ENCODE measurements around the gene CDK7. TPM values are rescaled to one million over a fixed set of nuclear protein-coding genes. Genes with fewer than 3 reads are reported as not detected.

The CDK7 gene
- total RNA-seq, 4 donors from 2014 or later, result 16.7 to 54.5 (median 24.1) TPM

DNA sequence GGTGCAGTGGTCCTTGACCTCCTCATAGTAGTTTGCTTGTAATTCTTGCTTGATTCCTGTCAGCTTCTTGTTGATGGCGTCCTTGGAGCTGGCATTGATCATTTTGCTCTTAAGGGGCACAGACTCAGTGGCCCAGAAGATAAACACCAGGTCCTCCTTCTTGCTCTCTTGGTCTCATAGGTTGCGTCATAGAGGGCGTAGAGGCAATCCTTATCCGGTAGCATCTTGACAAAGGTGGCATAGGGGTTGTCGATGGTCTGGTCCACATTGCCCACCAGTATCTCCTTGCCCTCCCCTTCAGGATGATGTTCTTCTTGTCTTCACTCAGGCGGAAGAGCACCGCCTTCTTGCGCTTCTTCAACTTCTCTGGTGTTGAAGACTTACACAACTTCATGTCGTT is 78.7 kb downstream of the CDK7 start:
- TF ChIP-seq POLR2A (IDR thresholded peaks at IDR 0.05) (no peak), CTCF (IDR thresholded peaks at IDR 0.05) (no peak)
- Histone ChIP-seq H3K27ac (no peak overlapping the region), H3K27me3 (no peaks in the 10 kb centered on the region), H3K4me1 (no peaks in the 10 kb centered on the region), H3K9me3 (no peaks in the 10 kb centered on the region), H3K4me3 (replicated peaks in 1 of 3) (no peak overlapping the region), H3K36me3 (peaks cover 0 to 4% of the 10 kb centered on the region in 2 donors)
- intact Hi-C loops (cut with DNase I), result no loop called here
- 95 to 97% methylated on average over 9 of the region's 9 CpGs for WGBS, 2 donors
- DNase-seq, result no peak

DNA sequence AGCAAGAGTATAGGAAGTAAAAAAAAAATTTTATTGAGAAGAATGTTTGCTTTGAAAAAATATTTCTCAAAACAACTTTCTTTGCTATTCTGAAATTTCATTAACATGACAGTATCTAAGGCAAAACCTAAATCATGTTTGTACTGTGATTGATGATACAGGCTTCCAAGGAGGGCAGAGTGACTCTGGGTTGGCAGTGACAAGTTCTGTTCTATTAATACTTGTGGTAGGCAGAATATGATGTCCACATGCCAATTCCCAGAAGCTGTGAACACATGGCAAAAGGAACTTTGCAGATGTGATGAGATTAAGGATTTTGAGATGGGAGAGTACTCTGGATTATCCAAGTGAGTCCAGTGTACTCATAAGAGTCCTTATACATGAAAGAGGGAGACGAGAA is 81.3 kb downstream of the CDK7 start:
- Histone ChIP-seq H3K9me3 (no peaks in the 10 kb centered on the region), H3K27me3 (no peaks in the 10 kb centered on the region), H3K27ac (no peak overlapping the region), H3K4me1 (no peaks in the 10 kb centered on the region), H3K36me3 (peaks cover 0 to 4% of the 10 kb centered on the region in 2 donors), H3K4me3 (replicated peaks in 1 of 3) (no peak overlapping the region)
- intact Hi-C loops (cut with DNase I), result no loop called here
- DNase-seq, result no peak
- WGBS, 2 donors, result 88 to 94% methylated on average over 1 of the region's 1 CpG
- TF ChIP-seq POLR2A (IDR thresholded peaks at IDR 0.05) (no peak), CTCF (IDR thresholded peaks at IDR 0.05) (no peak)

- intact Hi-C loops (cut with DNase I), result no loop called here
- DNase-seq, result no peak
- peaks cover 0 to 4% of the 10 kb centered on the region in 2 donors for H3K36me3 ChIP-seq
- no peak for TF ChIP-seq CTCF (IDR thresholded peaks at IDR 0.05)
- TF ChIP-seq POLR2A (IDR thresholded peaks at IDR 0.05), result no peak
- H3K27ac ChIP-seq, result no peak overlapping the region
- WGBS, 2 donors, result 92% methylated on average over 4 of the region's 4 CpGs
- H3K9me3 ChIP-seq, result no peaks in the 10 kb centered on the region
- H3K27me3 ChIP-seq, result no peaks in the 10 kb centered on the region
- no peaks in the 10 kb centered on the region for H3K4me1 ChIP-seq
- no peak overlapping the region for H3K4me3 ChIP-seq (replicated peaks in 1 of 3)
These were observed 82.7 kb downstream of the CDK7 start for GRCh38 chr5:69317391-69317790.

- 90 to 98% methylated on average over 1 of the region's 1 CpG for WGBS, 2 donors
- Histone ChIP-seq H3K27me3 (no peaks in the 10 kb centered on the region), H3K9me3 (no peaks in the 10 kb centered on the region), H3K27ac (no peak overlapping the region), H3K36me3 (no peaks in the 10 kb centered on the region), H3K4me3 (replicated peaks in 1 of 3) (no peak overlapping the region), H3K4me1 (no peaks in the 10 kb centered on the region)
- intact Hi-C loops (cut with DNase I), result no loop called here
- no peak for TF ChIP-seq CTCF (IDR thresholded peaks at IDR 0.05)
- no peak for TF ChIP-seq POLR2A (IDR thresholded peaks at IDR 0.05)
- DNase-seq, result no peak
These were observed 91.7 kb downstream of the CDK7 start for GRCh38 chr5:69326365-69326764.

Other genes starting within 250 kb of the CDK7 start
- 10 to 100 TPM; 62.8 to 76.7 (median 71.2) TPM for gene SLC30A5, start 140.9 kb upstream of the CDK7 start, total RNA-seq
- gene CCNB1, start 67.7 kb upstream of the CDK7 start, total RNA-seq, result 10 to 100 TPM in 3 of 4 donors, 1 to 10 TPM in 1; 7.7 to 13.4 (median 10.9) TPM
- gene CENPH, start 45.3 kb upstream of the CDK7 start, total RNA-seq, result 1 to 10 TPM in 3 of 4 donors, under 1 TPM in 1; 0.88 to 3.4 (median 1.9) TPM
- gene CCDC125, start 97.9 kb downstream of the CDK7 start, total RNA-seq, result 10 to 100 TPM in 2 of 4 donors, 1 to 10 TPM in 2; 8.2 to 13.6 (median 9.6) TPM
- 10 to 100 TPM; 13.1 to 32.6 (median 23.9) TPM for gene AK6, start 134.6 kb downstream of the CDK7 start, total RNA-seq
- gene TAF9, start 134.6 kb downstream of the CDK7 start, total RNA-seq, result 10 to 100 TPM; 29.2 to 41.4 (median 39.2) TPM
- 10 to 100 TPM; 20.9 to 34.9 (median 27.8) TPM for gene RAD17, start 134.9 kb downstream of the CDK7 start, total RNA-seq
- gene MARVELD2, start 180.2 kb downstream of the CDK7 start, total RNA-seq, result 100 to 1,000 TPM in 1 of 4 donors, 10 to 100 TPM in 3; 61.8 to 100 (median 81.9) TPM

All from thyroid gland (tissue), 4 donors.